ENCODE data around the gene LRRC74A. TPM values are rescaled to one million over a fixed set of nuclear protein-coding genes. Genes with fewer than 3 reads are reported as not detected.

Gene LRRC74A
- polyA plus RNA-seq = not detected in 2 replicates

DNA sequence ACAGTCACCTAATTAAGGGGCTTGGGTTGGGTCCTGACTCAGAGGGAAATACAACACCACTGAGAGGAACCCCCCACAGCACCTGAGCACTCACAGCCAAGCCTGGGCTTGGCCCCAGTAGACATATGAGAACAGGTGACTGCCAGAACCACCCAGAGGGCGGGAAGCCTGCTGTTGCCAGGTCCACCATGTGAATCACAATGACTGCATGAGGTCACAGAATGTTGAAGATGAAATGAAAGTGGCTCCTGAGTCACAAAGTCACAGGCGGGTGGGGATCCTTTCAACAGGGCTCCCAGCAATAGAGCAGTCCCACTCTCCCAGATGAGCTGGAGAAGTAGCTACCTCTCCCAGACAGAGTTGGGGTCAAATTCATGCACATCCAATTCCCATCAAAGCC lies at the start of gene LRRC74A:
TSS of gene LRRC74A (plus strand) at position 287 of the 400 bp plus-strand sequence. CDS start 290 bp downstream, outside the sequence.

GRCh38 chr14:76812422-76813383 lies 13.5 kb upstream of the LRRC74A start, which contains the start of gene ANGEL1:
ANGEL1 (minus strand) TSS chr14:76812882; CDS start chr14:76812827, 55 bp downstream.

Other genes starting within 250 kb of the LRRC74A start
- gene VASH1, start 64.9 kb upstream of the LRRC74A start, polyA plus RNA-seq = 0.14 and 0.44 TPM in 2 replicates
- 0.64 and 1.6 TPM in 2 replicates for gene ANGEL1, start 13.5 kb upstream of the LRRC74A start, polyA plus RNA-seq
- gene IRF2BPL, start 202.3 kb downstream of the LRRC74A start, polyA plus RNA-seq = 3.3 and 6.4 TPM in 2 replicates